Measurements from ENCODE around the gene SNX24.

DNA sequence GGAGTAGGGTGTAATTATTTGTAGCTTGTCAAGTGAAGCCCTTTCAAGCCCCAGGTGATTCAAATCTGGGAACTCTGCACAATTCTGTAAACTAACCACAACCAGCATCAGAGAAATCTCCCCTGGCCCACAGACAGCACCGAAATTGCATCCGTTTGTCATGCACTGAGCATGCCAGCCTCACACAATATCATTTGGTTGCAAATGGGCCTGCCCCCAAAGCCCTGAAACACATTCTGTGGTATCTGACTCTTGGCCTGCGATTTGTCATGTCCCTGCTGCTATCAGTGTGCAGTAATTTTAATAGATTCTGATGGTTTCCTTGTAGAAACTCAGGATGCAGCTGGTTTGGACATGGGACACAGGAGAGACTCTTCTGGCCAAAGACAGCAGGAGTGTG, 35.3 kb downstream of the SNX24 start:
- no peak for TF ChIP-seq EZH2phosphoT487 (IDR thresholded peaks at IDR 0.05; ENCODE audit: borderline replicate concordance, low read length)
- TF ChIP-seq, protein P1, sequence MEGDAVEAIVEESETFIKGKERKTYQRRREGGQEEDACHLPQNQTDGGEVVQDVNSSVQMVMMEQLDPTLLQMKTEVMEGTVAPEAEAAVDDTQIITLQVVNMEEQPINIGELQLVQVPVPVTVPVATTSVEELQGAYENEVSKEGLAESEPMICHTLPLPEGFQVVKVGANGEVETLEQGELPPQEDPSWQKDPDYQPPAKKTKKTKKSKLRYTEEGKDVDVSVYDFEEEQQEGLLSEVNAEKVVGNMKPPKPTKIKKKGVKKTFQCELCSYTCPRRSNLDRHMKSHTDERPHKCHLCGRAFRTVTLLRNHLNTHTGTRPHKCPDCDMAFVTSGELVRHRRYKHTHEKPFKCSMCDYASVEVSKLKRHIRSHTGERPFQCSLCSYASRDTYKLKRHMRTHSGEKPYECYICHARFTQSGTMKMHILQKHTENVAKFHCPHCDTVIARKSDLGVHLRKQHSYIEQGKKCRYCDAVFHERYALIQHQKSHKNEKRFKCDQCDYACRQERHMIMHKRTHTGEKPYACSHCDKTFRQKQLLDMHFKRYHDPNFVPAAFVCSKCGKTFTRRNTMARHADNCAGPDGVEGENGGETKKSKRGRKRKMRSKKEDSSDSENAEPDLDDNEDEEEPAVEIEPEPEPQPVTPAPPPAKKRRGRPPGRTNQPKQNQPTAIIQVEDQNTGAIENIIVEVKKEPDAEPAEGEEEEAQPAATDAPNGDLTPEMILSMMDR (conservative IDR thresholded peaks at IDR 0.05; ENCODE audit: low read depth, low read length) = no peak

Measured in PC-3 (cell line).